NCI-H2081 (cell line): Measurements from ENCODE around the gene CAMTA1.

Experiments
- DNase-seq, 2 experiments: peaks; one replicate each; lab custom pipeline; 2025; lab: John Stamatoyannopoulos, UW

CAMTA1 gene

DNA sequence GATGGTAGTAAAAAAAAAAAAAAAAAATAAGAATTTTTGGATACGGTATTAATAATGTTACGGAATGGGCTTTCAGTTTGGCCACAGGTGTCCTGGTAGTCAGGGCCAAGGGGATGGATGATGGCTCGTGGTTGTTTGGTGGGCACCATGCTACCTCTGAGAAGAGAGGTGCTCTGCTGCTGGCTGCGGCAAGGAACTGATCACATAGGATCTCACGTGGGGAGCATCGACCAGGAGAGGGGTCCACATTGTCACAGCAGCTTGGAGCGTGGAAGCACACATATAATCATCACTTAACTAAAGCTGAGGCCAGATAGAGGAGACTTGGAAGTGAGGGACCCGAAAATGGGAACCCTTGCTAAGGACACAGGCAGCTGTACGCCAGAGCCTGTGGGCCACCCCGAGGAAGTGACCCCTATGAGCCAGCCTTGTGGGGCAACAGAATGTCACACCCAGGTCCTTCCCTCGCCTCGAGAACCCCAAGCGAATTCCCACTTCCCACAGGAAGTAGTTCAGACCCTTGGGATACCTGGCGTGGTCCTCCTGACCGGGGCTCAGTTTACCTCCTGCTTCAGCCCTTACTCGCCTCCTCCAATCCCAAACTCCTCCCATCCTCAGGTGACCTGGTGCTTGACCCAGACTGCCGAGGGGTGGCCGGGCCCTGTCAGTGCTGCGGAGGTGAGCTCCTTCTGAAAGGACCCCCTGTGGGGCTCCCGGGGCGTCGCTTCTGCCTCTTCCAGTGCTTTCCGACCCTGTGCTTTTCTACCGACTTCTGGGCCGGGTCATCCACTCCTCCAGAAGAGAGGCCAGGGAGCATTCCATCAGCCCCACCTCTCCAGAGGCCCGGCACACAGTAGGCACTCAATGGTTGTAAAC lies 222.0 kb downstream of the CAMTA1 start:
- DNase-seq = no peak

DNA sequence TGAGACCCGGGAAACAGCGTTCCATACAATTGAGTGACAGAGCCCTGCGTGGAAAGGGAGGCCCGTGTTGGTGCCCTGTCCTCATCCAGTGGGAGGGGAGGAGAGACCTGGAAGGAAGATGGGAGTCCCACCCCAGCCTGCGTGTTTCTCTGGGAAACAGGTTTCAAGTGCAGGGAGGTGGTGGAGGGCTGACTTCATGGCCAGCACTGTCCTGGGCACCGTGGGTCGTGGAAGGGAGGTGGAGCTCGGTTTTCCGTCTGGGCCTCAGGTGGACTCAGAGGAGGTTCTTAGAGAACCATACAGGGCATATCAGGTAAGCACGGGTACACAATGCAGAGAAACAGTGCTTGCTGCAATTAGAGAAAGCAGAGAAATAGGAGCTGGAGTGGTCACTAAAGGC lies 222.6 kb downstream of the CAMTA1 start:
- DNase-seq = no peak

DNA sequence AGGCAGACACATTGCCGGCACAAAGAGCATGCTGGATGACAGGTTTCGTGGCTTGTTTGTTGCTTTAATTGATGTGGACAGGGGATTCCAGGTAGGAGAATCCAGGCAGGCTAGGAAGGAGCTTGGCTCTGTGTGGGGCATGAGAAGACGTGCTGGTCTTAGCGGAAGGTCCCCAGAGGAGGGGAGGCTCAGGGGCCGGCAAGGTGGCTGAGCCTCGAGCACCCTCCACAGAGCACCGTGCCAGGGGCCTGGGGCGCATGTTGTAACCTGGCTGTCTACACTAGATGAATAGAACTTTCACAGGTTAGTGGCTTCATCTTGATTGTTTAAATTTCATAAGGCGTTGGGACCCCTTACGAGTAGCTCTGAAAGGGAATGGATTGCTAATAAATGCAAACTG lies 223.1 kb downstream of the CAMTA1 start:
- no peak for DNase-seq

- DNase-seq = no peak
Observed at GRCh38 chr1:7008975-7009740, 223.9 kb downstream of the CAMTA1 start.

DNA sequence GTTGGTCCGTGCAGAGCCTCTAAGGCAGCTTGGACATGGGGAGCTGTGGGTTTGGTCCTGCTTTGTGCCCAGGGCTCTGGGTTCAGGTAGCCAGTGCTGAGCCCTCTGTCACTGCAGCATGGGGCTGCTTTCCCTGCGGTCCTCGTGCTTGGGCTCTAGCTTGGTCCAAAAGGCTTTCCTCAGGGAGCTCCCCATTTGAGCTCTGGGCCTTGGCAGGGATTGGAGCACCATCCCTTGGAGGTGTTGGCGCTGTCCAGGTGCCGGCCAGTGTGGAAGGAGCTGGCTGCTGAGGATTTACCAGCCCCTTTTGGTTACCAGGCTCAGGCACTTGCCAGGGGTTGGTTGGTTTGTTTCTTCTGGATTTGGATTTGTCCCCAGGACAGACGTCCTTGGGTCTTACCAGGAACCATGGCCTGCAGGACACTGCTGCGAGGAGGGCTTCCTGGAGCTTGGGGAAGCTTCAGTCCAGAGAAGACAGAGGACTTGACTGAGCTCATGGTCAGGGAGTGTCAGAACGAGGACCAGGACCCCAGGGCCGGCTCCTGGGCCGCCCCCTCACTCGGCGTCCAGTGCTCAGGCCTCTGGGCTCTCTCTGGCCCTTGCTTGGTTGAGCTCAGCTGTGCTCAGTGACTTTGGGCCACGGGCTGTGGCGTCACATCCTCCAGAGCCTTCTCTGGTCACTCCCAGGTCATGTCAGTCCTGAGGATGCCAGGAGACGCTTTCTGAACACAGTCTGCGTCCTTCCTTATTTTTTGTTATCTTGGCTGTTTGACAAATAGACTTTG lies 224.7 kb downstream of the CAMTA1 start:
- no peak for DNase-seq

DNA sequence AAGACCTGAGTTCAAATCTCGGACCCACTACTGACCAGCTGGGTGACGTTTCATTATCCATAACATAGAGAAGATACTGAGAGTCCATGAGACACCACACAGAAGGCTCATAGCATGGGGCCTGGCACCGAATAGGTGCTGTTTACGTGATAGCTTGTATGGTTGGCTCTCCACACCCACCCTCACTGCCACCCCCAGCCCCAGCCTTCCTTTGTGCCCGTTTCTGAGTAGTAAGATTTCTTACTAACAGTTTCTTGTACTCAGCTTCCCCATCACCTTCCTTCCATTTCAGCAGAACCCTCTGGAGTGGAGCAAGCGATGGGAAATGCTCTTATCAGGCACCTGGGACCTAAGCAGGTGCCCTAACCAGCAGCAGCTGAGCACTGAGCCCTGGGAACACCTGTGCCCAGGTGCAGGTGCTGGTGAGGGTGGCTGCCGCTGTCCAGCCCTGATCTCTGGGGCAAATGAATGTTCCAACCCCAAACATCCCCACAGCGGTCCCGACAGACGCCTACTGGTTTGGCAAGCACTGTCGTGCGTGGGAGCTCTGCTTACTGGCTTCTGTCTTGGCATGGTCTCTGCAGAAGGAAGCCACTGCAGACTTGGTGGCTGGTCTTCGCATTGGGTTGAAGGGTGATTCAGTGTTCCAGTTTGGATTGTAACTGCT lies 225.4 kb downstream of the CAMTA1 start:
- DNase-seq = no peak

GRCh38 chr1:7011826-7012225 lies 226.6 kb downstream of the CAMTA1 start:
- DNase-seq = no peak

- DNase-seq = no peak
Observed at GRCh38 chr1:7012461-7012924, 227.2 kb downstream of the CAMTA1 start.

- no peak for DNase-seq
Observed at GRCh38 chr1:7013833-7014639, 228.8 kb downstream of the CAMTA1 start.

- no peak for DNase-seq
Observed at GRCh38 chr1:7014640-7014930, 229.3 kb downstream of the CAMTA1 start.

DNA sequence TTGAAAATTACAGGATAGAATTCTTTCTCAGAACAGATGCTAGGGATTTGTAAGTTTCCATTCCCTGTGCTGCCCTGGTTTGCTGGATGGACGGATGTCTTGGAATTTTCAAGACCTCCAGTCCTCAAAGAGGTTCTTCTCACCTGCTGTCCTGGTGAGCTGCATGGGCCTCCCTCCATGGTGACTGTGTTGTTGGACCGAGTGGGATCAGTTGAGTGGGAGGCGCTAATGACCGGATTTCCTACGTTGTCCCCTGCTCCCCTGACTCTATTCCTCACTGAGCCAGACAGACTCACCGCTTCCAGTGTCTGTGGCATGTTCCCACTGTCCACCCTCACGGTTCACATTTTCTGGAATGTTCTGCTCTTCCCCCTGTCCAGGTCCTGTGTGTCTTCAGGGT lies 229.8 kb downstream of the CAMTA1 start:
- DNase-seq = no peak

GRCh38 chr1:7018351-7018750 lies 233.1 kb downstream of the CAMTA1 start:
- DNase-seq = no peak

DNA sequence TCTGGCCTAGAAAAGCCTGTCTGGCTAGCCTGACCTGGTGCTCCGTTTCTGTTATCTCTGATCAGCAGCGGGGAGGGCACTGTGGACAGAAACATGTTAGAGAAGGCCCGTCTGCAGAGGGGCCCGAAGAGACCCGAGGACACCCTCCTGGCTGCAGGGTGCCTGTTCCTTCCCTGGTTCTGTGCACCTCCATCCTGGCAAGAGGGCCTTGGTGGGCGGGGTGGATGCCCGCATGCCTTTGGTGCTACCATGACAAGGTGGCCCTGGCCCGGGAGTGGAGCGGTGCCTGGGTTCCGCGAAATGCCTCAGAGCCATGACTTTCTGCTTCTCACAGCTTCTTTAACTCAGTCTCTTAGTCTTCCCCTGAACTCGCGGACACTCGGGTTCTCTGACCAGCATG lies 233.6 kb downstream of the CAMTA1 start:
- no peak for DNase-seq

DNA sequence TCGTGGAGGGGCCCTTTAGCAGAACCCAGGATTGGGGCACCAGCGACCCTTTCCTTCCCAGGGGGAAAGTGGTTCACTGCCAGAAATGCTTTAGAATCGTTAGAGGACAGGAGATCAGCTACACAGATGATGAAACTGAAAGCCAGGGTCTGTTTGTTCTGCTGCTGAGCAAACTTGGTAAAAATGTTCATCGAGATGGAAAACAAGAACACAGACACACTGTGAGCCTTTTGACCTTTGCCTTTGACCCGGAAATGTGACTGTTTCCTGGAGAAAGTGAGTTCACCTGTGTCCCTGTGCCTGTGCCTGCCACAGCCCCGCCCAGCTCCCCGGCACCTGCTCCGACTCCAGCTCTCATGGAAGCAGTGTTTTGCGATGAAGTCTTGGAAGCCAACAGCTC lies 234.3 kb downstream of the CAMTA1 start:
- DNase-seq = no peak

DNA sequence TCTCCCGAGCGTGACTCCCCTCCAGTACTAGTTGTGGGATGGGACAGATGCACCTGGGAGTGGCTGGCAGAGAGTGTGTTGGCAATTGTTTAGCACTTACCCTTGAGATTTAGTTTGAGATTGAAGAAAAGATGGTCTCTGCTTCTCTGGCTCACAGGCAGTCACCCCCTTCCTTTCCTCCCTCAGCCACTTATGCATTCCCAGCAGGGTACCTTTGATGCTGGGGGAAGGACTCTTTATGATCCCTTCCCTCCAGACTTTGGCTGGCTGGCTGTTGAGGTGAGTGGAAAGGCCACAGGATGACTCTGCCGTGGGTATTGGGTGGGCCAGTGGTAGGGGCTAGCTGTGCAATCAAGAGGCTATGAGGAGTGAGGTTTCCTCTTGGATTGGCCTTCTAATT lies 236.8 kb downstream of the CAMTA1 start:
- no peak for DNase-seq

- no peak for DNase-seq
Observed at GRCh38 chr1:7025013-7025412, 239.8 kb downstream of the CAMTA1 start.

GRCh38 chr1:7026169-7026568 lies 240.9 kb downstream of the CAMTA1 start:
- DNase-seq = no peak

- no peak for DNase-seq
Observed at GRCh38 chr1:7032992-7033391, 247.7 kb downstream of the CAMTA1 start.

GRCh38 chr1:7036386-7036785 lies 251.1 kb downstream of the CAMTA1 start:
- DNase-seq = no peak

- DNase-seq = no peak
Observed at GRCh38 chr1:7039590-7040220, 254.5 kb downstream of the CAMTA1 start.
